ENCODE results near the gene DUSP8.

GRCh38 chr11:1553808-1554594, 18.1 kb downstream of the DUSP8 start:
- no peak for TF ChIP-seq ZBTB48 (tag by site-specific recombination; IDR thresholded peaks at IDR 0.05)
- no peak for TF ChIP-seq ZFP69B (tag by site-specific recombination; IDR thresholded peaks at IDR 0.05)
- TF ChIP-seq ZBTB17 (tag by site-specific recombination; IDR thresholded peaks at IDR 0.05): no peak
- no peak for TF ChIP-seq TSHZ1 (tag by site-specific recombination; IDR thresholded peaks at IDR 0.05; ENCODE audit: borderline replicate concordance)
- TF ChIP-seq CTCF (tag by site-specific recombination; IDR thresholded peaks at IDR 0.05): no peak
